Putamen (tissue), 1 donor: ENCODE data around the gene HDLBP.

ENCODE experiments used
- DNase-seq: peaks from one replicate; pipeline ENCODE4 v3.0.0-alpha.2; 2016; ENCODE audit warnings: low spot score

The HDLBP gene

GRCh38 chr2:241273210-241274020 is 42.1 kb downstream of the HDLBP start:
- DNase-seq: no peak

DNA sequence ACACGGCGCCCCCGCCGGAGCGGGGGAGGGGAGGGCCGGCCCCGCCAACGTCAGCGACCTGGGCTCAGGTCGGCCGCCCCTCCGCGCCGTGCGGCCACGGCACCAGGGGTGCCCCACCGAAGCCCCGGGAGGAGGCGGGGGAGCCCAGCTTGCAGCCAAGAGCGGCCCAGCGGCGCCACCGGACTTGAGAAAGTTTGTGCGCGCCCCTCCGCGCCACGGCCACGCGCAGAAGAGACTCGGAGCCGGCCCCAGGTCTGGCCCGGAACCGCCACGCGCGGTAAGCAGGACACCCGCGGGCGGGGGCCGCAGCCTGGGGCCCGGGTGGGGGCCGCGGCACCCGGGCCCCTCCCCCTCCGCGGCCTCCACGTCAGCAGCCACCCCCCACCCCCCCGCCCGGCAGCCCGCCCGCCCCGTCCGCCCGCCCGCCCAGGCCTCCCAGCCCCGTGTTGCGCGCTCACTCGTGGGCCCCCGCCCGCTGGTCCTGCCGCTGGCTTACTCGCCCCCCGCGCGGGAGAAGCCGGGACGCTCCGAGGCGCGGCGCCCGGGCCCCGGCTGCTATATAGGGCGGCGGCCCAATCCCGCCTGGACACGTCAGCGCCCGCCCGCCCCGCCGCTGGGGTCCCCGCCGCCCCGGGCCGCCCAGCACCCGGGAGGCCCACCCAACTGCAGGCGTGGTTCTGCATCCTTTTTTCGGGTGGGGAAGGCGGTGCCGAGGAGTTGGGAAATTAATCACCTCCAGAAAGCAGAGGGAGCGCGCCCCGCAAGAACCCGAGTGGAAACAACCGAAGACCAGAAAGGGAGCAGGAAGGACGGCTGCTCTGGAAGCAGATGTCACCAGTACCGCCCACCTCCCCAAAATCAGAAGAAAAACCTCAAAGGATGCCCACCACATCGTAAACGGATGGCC is 42.9 kb downstream of the HDLBP start:
- DNase-seq: peak; percentile 31

DNA sequence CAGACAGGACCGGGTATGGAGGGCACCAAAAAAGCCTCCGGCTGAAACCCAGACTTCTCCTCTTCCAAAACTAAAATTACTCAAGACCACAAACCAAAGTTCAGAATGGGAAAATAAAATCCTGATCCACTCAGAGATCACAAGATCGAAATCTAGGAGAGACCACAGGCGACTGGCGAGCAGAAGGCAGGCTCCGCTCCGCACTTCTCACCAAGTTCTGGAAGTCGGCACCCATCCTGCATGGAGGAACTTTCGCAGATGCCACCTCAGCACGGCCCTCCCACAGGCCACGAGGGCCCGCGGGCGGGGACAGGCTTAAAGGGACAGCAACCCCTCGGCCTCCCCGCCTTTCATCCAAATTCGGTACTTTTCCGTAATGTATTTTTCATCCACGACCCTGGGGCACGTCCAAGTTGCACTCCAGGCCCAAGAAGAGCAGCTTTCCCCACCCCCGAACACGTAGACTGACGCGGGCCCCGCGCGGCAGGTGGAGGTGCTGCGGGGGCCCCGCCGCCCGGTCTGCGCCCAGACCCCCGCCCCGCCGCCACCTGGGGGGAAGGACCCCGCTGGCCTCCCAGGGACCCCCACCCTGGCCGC is 43.7 kb downstream of the HDLBP start:
- DNase-seq: peak; percentile 63

DNA sequence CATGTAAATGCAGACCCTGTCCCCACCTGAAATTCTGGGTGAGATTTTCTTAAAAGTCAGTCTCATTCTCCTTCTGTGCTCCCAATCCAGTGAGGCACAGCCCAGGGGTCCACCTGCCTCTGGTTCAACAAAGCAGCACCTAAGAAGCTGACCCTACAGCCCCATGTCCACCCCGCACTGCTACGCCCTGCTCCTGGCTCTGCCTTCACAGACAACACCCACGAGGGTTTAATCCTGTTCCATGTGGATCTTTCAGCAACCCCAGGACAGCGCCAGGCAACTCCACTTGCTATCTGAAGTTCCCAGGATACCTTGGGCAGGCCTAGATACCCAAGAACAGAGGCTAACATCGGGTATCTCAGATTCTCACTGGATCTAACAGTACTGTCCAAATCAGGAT is 44.9 kb downstream of the HDLBP start:
- DNase-seq: no peak

GRCh38 chr2:241269707-241270520 is 45.6 kb downstream of the HDLBP start:
- no peak for DNase-seq

- DNase-seq: no peak
Observed at GRCh38 chr2:241268716-241269445, 46.6 kb downstream of the HDLBP start.

DNA sequence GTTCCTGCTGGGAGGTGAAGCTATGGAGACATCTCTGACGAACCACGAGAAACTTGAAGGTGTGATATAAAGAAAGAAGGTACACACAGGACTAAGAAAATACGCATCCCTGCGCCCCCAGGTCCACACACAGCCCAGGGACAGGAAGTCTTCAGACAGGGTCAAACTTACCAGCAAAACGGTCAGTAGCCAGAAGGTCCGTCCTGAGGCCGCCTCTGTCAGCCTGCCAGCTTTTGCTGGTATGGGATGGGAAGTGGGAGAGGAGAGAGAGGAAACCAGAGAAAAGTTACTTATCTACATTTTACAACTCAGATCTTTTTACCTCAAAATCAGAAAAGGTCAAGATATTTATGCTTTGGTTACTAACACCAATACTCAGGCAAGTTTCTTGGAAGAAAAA is 47.2 kb downstream of the HDLBP start:
- no peak for DNase-seq

- DNase-seq: no peak
Observed at GRCh38 chr2:241267249-241268067, 48.0 kb downstream of the HDLBP start.

DNA sequence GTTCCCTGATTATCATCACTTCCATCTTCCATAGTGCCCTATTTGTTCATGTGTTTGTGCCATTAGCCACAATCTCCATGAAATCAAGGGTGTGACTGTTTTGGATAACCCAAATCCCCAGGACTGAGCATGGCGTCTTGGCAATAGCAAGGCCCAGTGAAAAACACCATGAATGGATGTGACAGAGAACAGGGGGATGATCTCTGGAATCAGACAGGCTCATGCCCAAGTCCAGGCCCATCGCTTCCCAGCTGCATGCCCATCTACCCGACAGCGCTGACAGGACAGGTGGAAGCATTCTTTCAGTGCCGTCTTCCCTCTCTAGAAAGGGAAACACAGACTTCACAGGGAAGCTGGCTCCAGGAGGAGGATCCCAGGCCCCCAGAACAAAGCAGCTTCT is 50.0 kb downstream of the HDLBP start:
- no peak for DNase-seq

DNA sequence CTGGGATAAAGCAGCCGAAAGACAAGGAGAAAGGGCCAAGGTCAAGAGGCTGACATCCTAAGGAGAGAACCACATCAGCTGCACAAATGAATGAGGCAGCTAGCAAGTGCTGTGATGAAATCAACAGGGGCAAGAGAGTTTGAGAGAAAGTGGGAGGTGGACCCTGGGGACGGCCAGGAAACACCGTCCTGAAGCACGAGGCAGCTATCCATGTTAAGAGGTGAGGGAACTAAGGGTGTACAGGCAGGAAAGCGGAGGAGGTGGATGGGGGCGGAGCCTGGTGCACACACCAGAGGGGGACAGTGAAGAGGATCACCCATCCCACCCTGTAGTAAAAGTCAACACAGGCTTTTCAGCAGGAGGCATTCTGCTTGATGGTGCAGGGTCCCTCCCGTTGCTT is 52.4 kb downstream of the HDLBP start:
- DNase-seq: no peak

DNA sequence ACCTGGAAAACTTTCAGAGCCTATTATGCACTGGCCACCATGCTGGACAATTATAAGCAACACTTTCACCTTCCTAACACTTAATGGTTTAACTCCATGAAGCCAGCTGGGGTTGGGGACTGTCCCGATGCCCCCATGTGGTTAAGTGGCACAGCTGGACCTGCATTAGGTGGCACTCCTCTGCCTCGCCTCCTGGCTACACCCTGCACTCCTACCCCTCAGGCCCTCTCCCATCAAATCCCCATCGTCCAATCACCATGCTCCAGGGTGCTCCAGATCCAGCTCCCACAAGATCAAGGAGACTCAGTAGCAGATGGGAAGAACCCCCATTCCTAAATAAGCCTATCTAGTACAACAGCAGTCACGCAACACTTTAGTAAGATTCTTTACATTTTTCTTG is 53.8 kb downstream of the HDLBP start:
- DNase-seq: no peak

- no peak for DNase-seq
Observed at GRCh38 chr2:241260911-241261310, 54.6 kb downstream of the HDLBP start.

DNA sequence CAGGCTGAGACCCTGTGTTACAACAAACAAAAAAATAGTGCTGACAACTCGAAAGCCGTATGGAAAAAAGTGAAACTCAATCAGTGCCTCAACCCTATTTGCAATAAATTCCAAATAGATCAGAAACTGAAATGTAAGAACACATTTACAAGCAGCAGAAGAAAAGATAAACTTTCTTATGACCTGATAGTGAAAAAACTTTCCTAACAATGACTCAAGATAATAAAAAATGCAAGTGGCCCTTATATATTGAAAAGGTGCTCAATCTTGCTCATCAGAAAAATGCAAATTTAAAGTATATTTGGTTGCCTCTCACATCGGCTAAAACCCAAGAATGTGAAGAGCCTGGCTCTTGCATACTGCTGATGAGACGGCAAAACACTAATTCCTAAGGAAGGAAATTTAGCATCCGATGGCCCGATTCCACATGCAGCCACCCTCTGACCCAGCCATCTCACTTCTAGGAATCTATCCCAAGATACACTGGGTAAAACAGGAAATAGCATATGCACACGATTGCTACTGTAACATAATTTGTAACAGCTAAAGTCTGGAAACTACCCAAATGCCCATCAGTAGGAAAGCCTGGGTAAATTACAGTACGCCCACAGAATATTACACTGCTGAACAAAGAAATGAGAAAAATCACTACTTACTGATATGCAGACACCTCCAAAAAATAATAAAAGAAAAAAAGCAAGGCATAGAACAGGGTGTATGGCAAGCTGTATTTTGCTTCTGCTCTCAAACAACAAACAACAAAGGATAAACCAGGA is 56.8 kb downstream of the HDLBP start:
- no peak for DNase-seq

DNA sequence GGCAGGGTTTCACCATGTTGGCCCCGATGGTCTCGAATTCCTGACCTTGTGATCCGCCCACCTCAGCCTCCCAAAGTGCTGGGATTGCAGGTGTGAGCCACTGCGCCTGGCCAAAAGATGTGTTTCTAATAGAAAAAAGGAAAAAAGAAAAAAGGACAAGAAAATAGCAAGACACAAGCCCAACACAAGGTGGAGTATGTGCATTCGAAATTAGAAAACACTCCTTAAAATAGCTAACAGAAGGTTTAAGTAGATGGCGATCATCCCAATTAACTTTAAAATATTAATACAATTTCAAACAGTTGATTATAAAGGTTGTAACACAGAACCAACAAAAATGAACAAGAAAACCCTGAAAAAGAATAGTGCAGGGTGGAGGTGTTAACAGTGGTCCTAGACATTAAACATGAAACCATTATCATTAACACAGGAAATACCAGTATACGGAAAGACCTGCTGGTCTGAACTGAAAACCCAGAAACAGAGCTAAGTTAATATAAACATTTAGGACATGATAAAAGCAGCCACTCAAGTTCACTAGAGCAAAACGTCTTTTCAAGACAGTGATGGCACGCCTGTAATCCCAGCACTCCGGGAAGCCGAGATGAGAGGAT is 57.9 kb downstream of the HDLBP start:
- no peak for DNase-seq

DNA sequence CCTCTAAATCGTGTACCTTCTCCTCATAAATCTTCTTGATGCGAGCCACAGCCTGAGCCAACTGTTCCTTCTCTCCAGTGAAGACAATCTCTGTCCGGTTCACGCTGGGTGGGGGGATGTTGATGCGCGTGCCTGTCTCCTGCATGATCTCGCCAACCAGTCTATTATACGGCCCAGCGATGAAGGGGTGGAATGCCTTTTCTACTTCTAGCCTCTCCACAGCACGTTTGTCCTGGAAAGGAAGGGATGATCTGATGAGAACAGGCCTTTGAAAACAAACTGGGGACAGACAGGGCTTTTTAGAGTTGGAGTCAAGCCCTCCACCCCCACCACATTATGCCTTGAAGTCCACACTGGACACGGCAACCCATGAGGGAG is 59.3 kb downstream of the HDLBP start:
- DNase-seq: no peak

DNA sequence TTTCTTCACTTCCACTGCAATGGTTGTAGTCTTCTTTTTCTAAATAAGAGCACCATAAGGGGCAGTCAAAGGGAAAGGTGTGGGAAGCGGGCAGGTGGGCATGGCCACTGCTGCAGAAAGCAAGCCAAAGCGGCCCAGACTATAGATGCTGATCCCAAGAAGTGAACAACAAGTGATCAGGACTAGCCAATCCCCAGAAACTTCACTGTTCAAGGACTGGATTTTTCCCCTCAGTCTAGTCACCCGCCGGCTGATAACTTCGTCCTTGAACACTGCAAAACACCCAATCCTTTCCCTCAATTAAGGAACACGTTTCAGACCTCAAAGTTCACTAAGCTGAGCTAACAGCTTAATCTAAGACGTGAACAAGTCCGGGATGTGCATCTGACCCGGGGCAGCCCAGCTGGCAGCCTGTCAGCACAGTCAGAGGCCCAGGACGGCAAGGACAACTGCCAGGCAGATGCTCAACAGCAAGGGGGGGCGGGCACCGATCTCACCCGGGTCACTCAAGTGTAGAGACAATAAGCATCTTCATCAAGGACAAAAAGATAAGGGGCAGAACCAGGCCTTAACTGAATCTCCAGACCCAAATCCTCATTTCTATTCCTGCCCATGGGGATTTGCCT is 59.8 kb downstream of the HDLBP start:
- no peak for DNase-seq

DNA sequence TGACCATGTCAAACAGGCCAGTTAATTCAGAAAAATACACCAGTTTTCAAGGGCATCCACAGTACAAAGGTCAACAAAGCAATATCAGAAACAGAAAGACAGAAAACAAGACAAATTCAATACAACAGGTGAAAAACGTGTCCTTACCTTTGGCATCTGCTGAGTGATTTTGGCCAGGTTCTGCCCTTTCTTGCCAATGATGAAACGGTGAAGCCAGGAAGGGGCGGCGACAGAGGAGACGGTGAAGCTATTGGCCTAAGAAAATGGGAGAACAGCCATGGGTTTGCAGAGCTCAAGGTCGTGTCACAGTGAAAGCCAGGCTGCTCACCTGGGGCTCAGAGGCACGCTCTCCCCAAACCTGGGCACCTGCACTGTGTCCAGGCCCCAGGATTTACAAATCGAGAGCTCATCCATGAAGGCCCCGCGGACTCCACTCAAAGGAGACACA is 60.5 kb downstream of the HDLBP start:
- no peak for DNase-seq

DNA sequence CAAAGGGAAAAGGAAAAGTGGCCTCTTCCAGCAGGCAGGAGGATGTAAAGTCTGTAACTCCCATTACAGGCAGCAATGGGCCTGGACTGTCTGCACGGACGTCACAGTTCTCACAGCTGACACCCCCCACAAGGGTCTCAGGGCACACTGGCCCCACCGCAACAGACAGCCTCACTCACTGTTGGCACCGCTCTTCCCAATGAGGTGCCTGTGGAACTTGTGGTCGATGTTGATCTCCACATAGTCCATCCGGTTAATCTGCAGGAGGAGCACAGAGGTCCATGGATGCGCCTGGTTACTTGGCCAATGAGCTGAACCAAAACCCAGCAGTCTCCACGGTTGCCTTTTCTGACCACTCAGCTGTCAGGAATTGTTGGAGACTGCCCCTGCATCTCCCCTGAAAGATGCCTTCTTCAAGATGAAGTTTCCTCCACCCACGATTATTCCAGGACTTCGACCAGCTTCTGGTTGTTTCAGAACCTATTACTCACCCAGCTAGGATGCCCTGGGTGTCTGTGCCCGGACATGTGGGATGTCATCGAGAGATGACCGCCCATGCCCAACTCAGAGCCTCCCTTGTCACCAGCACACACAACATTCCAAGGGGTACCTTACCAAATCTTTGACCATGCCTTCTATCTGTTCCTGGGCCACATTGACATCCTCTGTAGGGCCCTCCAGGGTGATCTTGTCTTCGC is 62.5 kb downstream of the HDLBP start:
- no peak for DNase-seq
